ENCODE data around the gene SELENOF.
"Not testable (repeated sequence)": the region's sequence is repeated elsewhere in the genome, so short reads cannot be mapped to it uniquely, and the experiment has no call there.

The SELENOF gene

DNA sequence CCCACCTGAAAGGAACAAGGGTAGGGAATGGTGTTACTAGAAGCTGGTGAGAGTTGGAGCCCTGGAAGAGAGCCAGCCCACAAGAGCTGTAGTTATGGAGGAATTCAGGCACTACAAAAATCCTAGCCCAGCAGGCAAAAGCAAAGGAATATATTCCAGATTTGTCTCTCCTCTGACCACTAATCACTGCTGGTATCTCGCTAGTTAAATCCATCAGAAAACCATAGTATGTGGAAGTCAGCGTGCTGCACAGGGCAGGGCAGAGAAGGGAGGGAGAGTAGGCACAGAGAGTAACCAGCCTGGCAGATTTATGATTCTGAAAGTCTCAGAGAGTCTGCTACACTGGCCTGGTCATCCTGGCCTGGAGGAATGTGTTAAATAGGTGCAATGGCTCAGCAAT, 88.6 kb downstream of the SELENOF start:
- no peak for DNase-seq (ENCODE audit: low read depth, low spot score)
- no peak overlapping the region for H3K4me3 ChIP-seq (ENCODE audit: low read length)

DNA sequence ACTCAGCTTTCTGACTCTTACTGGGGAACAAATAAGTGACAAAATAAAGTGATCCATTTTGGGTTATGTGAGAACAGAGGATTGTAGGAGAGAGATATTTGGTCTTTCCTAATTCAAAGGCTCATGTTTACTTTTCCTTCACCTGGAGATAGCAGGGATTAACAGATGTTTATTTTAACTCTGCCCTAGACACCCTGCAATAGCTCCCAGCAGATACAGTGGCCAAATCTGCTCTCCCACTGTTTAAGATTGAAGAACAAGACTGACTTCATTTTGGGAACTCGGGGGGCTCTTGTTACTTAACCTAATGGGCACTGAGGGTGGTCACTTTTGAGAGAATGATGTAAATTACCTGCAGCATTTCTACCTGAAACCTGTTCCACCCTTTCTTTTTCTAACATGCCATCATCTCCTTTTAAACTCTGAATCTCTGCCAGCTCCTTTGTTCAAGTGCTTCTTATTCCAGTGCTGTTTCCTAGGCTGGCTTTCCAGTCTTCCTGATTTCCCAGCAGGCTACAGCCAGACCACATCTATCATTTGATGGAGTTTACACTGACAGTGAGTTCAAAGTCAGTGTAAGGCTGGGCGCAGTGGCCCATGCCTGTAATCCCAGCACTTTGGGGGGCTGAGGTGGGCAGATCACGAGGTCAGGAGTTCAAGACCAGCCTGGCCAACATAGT, 90.0 kb downstream of the SELENOF start:
- no peak for DNase-seq (ENCODE audit: low read depth, low spot score)
- H3K4me3 ChIP-seq (ENCODE audit: low read length), result no peak overlapping the region

DNA sequence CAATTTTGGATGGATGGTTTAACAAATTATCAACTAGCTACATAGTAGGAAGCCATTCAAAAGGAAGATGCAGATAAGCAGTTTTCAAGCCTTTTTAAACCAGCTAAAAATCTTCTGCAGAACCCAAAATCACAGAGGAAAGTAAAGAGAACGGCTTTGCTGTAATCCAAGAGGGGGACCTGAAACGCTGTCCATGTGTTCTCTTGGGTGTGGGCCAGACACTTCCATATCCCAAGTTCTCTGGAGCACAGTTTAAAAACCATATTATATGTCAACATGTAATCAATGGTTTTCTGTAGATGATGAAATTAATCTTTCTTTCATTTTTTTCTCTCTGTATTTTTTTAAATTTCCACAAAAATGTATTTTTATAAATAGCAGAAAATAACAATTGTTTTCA, 90.5 kb downstream of the SELENOF start:
- DNase-seq (ENCODE audit: low read depth, low spot score), result no peak
- no peak overlapping the region for H3K4me3 ChIP-seq (ENCODE audit: low read length)

DNA sequence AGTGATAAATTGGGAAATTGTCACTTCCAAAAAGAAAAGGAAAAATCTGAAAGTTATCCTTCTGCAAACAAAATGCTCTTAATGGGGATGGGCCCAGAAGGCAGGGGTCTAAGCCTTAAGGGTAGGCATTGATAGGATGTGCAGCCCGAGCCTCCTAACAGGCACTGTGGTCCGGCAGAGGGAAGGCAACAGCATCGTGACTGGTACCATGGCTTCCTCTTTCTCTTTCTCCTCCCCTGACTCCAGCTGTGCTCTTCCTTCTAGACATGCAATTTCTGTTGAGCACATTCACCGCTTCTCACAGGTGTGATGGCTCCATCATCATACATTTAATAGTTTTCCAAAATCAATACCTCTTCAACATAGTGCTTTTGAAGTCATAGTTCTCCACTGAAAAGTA, 91.5 kb downstream of the SELENOF start:
- no peak overlapping the region for H3K4me3 ChIP-seq (ENCODE audit: low read length)
- DNase-seq (ENCODE audit: low read depth, low spot score), result no peak

DNA sequence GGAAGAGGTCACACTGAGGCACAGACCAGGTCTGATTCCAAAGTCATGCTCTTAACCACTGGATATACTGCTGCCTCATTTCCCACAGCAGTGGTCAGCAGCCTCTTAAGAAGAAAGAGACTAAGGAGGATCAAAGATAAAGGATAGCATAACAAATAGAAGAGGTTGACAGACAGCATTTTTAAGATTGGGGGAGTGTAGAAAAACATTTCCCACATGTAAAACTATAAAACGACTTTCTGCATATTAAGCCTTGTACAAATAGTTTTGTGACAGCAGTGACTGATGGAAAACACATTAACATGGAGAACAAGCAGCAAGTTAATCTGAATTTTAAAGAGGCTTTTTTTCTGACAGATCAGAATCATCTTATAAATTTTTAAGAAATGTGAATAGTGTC, 92.0 kb downstream of the SELENOF start:
- H3K4me3 ChIP-seq (ENCODE audit: low read length), result no peak overlapping the region
- no peak for DNase-seq (ENCODE audit: low read depth, low spot score)

DNA sequence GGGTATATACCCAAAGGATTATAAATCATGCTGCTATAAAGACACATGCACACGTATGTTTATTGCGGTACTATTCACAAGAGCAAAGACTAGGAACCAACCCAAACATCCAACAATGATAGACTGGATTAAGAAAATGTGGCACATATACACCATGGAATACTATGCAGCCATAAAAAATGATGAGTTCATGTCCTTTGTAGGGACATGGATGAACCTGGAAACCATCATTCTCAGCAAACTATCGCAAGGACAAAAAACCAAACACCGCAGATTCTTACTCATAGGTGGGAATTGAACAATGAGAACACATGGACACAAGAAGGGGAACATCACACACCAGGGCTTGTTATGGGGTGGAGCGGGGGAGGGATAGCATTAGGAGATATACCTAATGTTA, 94.0 kb downstream of the SELENOF start:
- DNase-seq (ENCODE audit: low read depth, low spot score); H3K4me3 ChIP-seq (ENCODE audit: low read length): not testable (repeated sequence)

DNA sequence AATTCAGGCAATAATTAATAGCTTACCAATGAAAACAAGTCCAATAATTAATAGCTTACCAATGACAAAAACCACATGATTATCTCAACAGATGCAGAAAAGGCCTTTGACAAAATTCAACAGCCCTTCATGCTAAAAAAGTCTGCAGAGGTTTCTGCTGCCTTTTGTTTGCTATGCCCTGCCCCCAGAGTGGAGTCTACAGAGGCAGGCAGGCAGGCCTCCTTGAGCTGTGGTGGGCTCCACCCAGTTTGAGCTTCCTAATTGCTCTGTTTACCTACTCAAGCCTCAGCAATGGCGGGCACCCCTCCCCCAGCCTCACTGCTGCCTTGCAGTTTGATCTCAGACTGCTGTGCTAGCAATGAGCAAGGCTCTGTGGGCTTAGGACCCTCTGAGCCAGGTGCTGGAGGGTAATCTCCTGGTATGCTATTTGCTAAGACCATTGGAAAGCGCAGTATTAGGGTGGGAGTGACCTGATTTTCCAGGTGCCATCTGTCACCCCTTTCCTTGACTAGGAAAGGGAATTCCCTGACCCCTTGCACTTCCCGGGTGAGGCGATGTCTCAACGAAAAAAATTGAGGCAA, 96.6 kb downstream of the SELENOF start:
- DNase-seq (ENCODE audit: low read depth, low spot score); H3K4me3 ChIP-seq (ENCODE audit: low read length): not testable (repeated sequence)

DNA sequence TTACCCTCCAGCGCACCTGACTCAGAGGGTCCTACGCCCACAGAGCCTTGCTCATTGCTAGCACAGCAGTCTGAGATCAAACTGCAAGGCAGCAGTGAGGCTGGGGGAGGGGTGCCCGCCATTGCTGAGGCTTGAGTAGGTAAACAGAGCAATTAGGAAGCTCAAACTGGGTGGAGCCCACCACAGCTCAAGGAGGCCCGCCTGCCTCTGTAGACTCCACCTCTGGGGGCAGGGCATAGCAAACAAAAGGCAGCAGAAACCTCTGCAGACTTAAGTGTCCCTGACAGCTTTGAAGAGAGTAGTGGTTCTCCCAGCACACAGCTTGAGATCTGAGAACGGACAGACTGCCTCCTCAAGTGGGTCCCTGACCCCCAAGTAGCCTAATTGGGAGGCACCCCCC, 99.8 kb downstream of the SELENOF start:
- H3K4me3 ChIP-seq (ENCODE audit: low read length); DNase-seq (ENCODE audit: low read depth, low spot score): not testable (repeated sequence)
